ENCODE data around the gene NID2.

NID2 gene, protein sequence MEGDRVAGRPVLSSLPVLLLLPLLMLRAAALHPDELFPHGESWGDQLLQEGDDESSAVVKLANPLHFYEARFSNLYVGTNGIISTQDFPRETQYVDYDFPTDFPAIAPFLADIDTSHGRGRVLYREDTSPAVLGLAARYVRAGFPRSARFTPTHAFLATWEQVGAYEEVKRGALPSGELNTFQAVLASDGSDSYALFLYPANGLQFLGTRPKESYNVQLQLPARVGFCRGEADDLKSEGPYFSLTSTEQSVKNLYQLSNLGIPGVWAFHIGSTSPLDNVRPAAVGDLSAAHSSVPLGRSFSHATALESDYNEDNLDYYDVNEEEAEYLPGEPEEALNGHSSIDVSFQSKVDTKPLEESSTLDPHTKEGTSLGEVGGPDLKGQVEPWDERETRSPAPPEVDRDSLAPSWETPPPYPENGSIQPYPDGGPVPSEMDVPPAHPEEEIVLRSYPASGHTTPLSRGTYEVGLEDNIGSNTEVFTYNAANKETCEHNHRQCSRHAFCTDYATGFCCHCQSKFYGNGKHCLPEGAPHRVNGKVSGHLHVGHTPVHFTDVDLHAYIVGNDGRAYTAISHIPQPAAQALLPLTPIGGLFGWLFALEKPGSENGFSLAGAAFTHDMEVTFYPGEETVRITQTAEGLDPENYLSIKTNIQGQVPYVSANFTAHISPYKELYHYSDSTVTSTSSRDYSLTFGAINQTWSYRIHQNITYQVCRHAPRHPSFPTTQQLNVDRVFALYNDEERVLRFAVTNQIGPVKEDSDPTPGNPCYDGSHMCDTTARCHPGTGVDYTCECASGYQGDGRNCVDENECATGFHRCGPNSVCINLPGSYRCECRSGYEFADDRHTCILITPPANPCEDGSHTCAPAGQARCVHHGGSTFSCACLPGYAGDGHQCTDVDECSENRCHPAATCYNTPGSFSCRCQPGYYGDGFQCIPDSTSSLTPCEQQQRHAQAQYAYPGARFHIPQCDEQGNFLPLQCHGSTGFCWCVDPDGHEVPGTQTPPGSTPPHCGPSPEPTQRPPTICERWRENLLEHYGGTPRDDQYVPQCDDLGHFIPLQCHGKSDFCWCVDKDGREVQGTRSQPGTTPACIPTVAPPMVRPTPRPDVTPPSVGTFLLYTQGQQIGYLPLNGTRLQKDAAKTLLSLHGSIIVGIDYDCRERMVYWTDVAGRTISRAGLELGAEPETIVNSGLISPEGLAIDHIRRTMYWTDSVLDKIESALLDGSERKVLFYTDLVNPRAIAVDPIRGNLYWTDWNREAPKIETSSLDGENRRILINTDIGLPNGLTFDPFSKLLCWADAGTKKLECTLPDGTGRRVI (N-terminal part only)

DNA sequence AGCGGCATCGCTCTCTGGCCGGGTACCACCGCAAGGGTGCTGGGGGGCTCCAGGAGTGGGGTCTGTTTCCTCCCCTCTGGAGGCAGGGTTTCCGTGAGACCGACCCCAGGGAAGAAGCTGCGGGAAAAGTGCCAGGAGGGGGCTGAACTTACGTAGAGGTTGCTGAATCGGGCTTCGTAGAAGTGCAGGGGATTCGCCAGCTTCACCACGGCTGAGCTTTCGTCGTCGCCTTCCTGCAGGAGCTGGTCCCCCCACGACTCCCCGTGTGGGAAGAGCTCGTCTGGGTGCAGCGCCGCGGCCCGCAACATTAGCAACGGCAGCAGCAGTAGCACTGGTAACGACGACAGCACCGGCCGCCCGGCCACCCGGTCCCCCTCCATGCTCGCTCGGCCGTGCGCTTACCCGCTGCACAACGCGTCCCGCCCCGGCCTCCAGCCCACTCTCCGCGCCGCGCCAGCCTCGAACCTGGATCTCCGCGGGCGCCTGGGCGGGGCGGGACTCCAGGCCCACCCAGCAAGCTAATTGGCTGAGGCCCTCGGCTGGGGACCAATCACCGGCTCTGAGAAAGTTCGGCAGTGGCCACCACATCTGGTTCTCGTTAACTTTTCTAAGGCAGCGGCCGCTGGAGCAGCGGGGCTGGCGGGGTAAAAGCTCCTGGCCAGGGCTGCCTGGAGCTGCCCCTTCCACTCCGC, at the start of gene NID2:
NID2 (minus strand) TSS at position 445 of the 692 bp plus-strand sequence; CDS start at position 380, 65 bp downstream.
- H3K27ac ChIP-seq: no peak within 1 kb of the TSS
- no peak for DNase-seq (ENCODE audit: low read depth, low spot score)

DNA sequence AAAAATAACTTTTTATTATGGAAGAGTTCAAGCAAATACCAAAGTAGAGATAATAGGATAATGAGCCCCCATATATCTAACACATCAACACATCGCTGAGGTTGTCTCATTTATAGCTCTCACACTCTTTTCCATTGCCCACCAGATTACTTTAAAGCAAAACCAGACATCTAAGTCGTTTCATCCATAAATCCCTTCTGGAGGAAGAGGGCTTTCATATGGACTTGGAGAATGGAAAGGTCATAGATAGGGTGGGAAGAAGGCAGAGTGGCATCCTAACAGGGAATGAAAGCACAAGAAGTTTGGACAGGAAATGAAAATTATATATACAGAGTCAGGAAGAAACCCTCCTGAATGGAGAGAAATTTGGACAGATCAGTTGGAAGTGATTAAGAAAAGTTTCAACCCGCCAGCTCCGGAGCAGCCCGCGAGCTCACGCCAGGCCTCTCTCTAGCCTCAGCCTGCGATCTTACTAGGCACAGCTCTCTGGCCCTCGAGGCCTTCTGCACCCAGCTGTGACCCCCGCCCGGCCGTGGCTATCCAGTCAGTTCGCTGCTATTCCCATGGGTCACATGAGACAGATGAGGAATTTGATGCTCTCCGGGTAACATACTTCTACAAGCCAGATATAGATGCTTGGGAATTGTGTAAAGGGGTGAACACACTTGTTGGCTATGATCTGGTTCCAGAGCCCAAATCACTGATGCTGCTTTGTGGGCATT, 48.4 kb upstream of the NID2 start:
- H3K27ac ChIP-seq: no peak overlapping the region
- DNase-seq (ENCODE audit: low read depth, low spot score): no peak

DNA sequence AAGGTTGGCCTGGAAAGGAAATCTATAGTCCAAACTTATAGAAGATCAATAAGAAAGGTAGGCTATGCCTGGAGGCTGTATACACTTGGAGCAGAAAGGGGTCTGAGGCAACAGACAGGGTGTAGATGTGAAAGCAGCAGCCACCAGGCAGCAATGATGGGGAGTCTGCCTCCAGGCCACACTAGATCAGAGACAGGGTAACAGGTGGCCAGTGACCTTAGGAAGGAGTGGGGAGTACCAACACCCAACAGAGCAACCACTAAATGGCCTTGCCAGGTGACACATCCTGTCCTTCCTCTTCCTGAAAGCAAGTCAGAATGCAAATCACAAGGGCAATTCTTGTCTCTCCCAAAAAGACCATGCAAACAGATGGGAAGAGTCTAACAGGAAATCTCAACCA, 46.4 kb upstream of the NID2 start:
- no peak for DNase-seq (ENCODE audit: low read depth, low spot score)
- H3K27ac ChIP-seq: no peak overlapping the region

DNA sequence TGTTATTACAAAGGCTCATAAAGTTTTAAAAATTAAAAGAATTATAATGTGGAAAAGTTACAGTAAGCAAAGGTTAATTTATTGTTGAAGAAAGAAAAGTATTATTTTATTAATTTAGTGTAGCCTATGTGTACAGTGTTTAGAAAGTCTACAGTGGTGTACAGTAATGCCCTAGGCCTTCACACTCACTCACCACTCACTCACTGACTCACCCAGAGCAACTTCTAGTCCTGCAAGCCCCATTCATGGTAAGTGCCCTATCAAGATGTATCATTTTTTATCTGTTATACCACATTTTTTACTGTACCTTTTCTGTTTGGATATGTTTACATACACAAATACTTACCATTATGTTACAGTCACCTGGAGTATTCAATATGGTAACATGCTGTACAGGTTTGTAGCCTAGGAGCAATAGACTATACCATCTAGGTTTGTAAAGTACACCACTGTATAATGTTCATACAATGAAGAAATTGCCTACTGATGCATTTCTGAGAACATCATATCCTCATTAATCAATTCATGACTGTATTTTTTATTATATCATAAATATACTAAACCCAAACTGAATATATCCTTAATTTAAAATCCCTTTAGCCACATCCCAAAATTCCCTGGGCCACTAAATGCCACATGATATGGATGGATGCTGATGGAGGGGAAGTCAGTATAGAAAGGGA, 43.6 kb upstream of the NID2 start:
- H3K27ac ChIP-seq: peak overlapping the region; percentile 77
- DNase-seq (ENCODE audit: low read depth, low spot score): peak; percentile 39

DNA sequence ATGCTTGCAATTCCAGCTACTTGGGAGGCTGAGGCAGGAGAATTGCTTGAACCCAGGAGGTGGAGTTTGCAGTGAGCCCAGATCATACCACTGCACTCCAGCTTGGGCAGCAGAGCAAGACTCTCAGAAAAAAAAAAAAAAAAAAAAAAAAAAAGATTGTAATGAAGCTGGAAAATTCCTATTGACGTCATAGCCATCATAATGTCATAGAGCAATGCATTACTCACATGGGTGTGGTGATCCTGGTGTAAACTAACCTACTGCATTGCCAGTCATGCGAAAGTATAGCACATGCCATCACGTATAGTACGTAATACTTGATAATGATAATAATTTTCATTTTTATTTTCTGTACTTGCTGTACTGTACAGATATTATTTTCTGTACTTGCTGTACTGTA, 42.7 kb upstream of the NID2 start:
- H3K27ac ChIP-seq: peak overlapping the region; percentile 77
- peak; percentile 26 for DNase-seq (ENCODE audit: low read depth, low spot score)

DNA sequence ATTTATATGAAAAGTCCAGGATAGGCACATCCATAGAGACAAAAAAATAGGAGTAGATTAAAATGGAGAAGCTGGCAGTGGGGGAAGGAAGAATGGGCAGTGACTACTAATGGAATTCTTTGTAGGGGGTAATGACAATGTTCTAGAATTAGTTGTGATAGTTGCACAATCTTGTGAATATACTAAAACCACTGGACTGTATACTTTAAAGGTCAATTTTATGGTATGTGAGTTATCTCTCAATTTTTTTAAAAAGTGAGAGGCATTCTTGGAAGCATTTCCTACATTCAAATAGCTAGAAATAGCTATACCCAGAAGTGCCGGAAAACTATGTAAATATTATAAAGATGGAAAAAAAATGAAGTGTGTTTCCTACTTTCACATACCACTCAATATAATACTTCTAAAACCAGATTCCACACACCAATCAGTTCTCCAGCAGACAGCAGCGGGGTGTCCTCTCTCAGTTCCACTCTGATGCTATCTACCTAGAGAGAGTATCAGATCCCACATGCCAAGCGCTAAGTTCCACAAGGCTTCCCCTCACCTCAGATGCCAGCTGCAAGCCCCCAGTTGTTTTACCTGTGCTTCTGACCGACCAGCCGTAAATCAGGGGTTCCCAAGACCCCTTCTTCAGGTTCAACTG, 41.7 kb upstream of the NID2 start:
- H3K27ac ChIP-seq: no peak overlapping the region
- DNase-seq (ENCODE audit: low read depth, low spot score): no peak

DNA sequence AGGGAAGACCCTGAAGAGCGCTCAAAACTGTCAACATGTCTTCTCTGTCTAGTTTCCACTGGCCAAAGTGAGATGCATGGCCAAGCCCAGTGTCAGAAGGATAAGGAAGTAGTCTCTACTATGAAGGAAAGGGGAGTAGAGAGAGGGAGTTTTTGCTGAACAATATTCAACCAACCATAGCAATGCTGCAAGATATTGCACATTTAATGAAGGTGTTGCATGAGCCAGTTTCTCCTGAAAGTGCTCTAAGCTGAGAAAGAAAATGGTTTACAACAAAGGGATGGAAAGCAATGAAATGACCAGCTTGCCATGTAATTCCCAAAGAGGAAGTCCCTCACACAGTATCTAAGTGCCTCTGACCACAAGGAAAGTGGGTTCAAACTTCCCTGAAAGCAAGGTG, 40.0 kb upstream of the NID2 start:
- no peak for DNase-seq (ENCODE audit: low read depth, low spot score)

DNA sequence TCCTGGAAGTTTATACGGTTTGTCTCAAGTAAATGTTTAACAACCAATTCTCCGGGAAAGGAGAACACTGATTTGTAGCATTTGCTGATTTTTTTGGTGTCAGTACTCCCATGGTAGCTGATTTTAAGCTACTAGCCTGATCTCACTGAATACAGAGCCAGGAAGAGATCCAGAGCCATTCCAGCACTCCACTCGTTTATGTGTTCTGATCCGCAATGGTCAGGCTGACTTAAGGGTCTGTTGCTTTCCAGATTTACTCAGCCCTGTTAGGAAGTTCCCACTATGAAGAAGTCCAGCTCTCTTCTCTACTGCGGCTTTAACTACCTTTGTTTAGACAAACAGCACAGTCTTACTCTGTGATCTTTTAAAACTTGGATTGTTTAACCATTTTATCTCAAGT, 38.0 kb upstream of the NID2 start:
- no peak overlapping the region for H3K27ac ChIP-seq
- no peak for DNase-seq (ENCODE audit: low read depth, low spot score)

More for the DNA sequence above, 40.0 kb upstream of the NID2 start:
- H3K27ac ChIP-seq: no peak overlapping the region

DNA sequence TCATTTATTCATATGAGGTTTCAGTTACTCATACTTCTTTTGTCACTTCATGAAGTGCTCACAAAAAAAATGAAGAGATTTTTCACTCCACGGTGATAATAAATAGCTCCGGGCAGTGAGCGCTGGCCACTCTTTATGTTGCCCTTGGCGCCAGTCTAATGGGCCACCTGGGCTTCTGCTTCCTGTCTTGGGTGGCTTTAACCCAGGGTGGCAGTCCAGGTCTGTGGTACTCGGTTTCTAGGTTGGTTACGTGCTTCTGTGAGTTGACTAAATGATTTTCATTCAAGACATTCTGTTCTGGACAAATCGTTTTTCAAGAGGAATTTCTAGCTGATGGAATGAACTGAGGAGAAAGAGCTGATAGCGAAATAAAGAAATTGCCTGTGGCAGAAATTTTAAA, 34.6 kb upstream of the NID2 start:
- no peak for DNase-seq (ENCODE audit: low read depth, low spot score)

DNA sequence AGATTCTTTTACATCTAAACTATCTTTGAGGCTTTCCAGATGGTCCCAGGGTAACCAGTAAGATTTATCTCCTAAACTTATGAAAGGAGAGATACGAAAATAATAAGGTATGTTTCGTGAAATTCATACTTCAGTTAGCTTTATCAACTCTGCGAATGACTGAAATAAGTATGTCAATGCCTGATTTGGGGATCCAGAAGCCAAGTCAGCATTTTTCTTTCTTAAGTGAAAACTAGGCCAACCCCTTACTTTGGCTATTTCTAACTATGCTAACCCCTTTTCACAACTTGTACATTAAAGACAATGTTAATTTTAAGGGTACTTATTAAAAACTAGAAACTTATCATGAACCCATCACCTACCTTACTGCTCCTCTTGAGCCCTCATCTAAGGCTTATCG, 26.9 kb upstream of the NID2 start:
- DNase-seq (ENCODE audit: low read depth, low spot score): no peak
- H3K27ac ChIP-seq: no peak overlapping the region

More for the DNA sequence above, 34.6 kb upstream of the NID2 start:
- no peak overlapping the region for H3K27ac ChIP-seq

DNA sequence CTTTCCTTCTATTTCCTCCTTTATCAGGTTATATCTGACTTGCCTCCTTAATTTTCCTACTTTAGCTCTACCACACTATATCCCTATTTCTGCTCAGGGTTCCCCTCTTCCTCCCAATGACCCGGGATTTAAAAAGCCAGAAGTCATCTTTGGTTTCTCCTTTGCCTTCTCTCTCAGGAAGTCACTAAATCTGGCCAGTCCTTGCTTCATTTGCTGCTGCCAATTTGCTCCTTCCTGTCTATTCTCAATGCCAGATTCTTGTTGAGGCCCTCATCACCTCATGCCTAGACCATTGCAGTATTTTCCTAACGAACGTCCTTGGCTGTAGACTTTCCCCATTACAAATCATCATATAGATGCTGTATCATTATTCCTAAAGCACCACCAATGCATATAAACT, 26.5 kb upstream of the NID2 start:
- H3K27ac ChIP-seq: no peak overlapping the region

DNA sequence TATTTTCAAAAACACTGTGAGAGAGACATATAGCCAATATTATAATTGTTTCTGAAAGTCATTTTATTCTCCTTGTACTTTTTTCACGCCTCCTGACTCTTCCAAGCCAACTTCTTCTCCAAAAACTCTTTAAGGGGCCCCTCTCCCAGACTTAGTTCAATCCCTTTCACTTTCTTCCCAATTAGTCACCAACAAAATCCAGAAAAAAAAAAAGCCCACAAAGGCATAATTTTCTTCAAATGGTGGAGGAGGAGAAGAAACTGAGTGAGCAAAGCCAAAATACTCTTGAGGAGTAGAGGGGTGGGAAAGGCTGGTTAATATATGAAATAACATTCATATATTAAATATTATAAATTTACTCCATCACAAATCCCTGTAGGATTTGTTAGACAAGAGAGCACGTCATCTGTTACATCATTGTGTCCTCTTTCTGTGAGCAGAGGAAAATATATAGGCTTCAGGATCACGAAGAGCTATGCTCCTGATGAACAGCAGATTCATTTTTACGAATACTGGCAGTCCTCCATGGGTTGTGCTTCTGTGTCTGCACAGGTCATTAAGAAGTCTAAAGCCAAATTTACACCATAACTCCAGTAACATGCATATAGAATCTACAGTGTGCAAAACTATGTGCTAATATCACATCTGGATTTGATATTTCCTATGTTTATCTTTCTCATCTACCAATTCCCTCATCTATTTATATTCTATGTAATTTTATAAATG, 25.9 kb upstream of the NID2 start:
- no peak overlapping the region for H3K27ac ChIP-seq
- DNase-seq (ENCODE audit: low read depth, low spot score): no peak

More for the DNA sequence above, 26.5 kb upstream of the NID2 start:
- no peak for DNase-seq (ENCODE audit: low read depth, low spot score)

DNA sequence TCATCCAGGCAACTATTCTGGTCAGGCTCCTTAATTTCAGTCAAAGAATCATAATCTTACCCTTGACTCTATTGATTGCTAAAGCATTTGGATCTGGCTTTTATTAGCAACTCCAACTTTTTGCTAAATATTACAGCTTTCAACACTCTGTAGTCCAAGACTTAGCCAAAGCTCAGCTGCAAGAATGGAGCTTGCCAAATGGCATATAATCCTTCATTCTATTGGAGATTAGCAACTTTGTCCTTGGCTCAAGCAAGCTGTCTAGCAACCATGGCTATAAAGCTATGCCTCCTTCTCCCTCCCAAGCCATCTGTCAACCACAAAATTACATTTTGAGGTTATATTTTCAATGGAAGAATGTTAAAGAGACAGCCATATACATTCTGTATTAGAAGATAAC, 23.1 kb upstream of the NID2 start:
- DNase-seq (ENCODE audit: low read depth, low spot score): no peak
- H3K27ac ChIP-seq: no peak overlapping the region

DNA sequence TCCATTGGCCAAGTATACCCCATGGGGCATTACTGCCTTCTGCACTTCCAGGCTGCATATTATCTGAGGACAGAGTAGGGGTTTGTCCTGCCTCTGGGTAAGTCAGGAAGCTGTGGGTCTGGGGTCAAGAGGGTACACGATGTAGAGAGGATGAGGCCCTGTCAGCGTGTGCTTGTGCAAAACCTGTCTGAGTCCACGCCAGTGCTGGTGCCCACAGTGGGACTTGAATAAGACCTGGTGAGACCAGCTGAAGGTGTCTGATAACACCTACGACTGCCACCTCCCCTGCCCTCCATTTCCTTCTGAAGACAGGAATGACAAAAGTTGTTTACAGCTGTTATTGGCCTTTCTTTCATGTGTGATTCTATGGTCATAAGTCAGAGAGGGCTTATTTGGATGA, 22.1 kb upstream of the NID2 start:
- no peak overlapping the region for H3K27ac ChIP-seq
- DNase-seq (ENCODE audit: low read depth, low spot score): no peak

DNA sequence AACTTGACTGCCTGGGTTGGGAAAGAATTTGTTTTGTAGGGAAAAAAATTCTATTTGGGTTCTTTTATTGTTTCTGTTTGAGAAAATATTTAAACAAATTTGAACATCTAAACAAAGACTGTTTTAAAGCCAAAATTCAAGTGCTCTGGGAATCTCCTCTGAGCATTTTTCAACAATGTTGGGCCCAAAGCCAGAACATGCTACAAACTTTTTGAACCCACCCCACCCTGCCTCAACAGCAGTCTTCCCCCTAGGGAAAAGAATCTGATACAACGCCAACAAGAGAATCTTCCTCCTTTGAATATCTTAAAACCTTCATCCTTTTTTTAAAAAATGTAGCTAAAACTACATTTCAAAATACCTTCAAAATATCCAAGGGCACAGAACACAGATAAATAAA, 20.4 kb upstream of the NID2 start:
- no peak for DNase-seq (ENCODE audit: low read depth, low spot score)
- no peak overlapping the region for H3K27ac ChIP-seq

DNA sequence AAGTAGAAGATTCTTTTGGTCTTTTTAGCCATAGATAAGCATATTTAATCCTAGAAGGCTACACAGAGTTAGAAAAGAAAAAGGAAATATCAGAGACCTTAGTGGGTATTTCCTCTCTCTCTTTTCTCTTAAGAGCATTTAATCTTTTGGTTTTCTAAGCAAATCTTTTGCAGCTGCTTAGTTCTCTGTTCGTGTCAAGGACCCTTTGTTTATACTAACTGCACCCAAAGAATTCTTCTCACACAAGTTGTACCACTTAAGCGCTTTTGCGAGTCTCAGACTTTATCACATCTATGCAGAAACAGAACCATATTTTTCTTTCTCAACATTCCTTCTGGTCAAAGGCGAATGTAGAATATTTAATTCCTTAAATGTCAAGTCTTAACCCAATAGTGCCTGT, 17.9 kb upstream of the NID2 start:
- no peak overlapping the region for H3K27ac ChIP-seq
- DNase-seq (ENCODE audit: low read depth, low spot score): no peak

DNA sequence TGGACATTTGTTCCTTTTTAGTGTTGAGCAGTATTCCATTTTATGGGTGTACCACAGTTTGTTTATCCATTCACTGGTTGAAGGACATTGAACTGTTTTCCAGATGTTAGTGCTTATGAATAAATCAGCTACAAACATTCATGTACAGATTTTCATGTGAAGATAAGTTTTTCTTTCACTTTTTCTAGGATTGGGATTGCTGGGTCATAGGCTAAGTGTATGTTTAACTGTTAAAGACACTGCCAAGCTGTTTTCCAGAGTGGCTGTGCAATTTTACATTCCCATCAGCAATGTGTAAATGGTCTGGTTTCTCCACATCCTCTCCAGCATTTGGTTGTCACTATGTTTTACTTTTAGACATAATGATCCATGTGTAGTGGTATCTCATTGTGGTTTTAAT, 14.0 kb upstream of the NID2 start:
- no peak for DNase-seq (ENCODE audit: low read depth, low spot score)
- no peak overlapping the region for H3K27ac ChIP-seq

DNA sequence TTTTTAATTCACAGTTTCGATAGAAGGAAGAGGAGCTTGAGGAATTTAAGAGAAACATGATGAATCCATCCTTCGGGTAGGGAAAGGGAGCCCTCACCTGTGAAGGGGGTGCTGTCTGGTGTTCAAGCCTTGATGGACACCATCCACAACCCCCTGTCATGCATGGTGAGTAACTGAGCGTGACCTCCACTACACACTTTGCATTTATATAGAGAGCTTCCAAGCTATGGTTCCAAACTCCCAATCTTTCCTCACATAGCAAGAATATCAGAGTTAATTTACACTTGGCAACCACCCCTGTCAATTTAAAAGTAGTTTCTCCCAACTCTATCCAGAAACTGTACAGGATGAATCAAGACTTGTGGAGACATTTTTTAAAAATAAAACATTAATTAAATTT, 13.1 kb upstream of the NID2 start:
- H3K27ac ChIP-seq: peak overlapping the region; percentile 89
- no peak for DNase-seq (ENCODE audit: low read depth, low spot score)

Measured in epithelial cell of prostate (primary cell).